K562 (cell line): Measurements from ENCODE around the gene TSPAN3. TPM values are rescaled to one million over a fixed set of nuclear protein-coding genes. Genes with fewer than 3 reads are reported as not detected.

ENCODE experiments used
- ATF2 ChIP-seq: sonication (generic); formaldehyde crosslinking; IDR thresholded peaks from 2 replicates; pipeline ENCODE4 v1.8.1; 2022; ENCODE audit warnings: missing genetic modification reagents
- BDP1 ChIP-seq: IDR thresholded peaks from 3 replicates; pipeline ENCODE4 v1.6.1; 2011; ENCODE audit not compliant: insufficient read length, insufficient read depth
- C11orf30 ChIP-seq: fragments of 450-650 bp; IDR thresholded peaks from 2 replicates; pipeline ENCODE4 v1.6.1; 2016; ENCODE audit warnings: low read depth, mild to moderate bottlenecking
- KLF6 ChIP-seq: fragments of 250-450 bp; sonication (Bioruptor Pico); IDR thresholded peaks from 2 replicates; pipeline ENCODE4 v1.4.0; 2020; ENCODE audit warnings: mild to moderate bottlenecking, moderate library complexity, borderline replicate concordance
- PCBP2 ChIP-seq: fragments of 200-400 bp; formaldehyde crosslinking; IDR thresholded peaks from 2 replicates; pipeline ENCODE4 v1.6.1; 2018; ENCODE audit warnings: low read length, low read depth, mild to moderate bottlenecking, moderate library complexity; ENCODE audit not compliant: poor library complexity, severe bottlenecking
- POLR2B ChIP-seq: fragments of 450-650 bp; IDR thresholded peaks from 2 replicates; pipeline ENCODE4 v1.6.1; 2018; ENCODE audit warnings: low read depth; ENCODE audit not compliant: partially characterized antibody
- REST ChIP-seq, 2 experiments: fragments of 450-650 bp; formaldehyde crosslinking in 1 of 2; IDR thresholded peaks; 2 replicates each; pipeline versions ENCODE4 v1.4.0 to v1.6.1; 2014 to 2020; ENCODE audit warnings: mild to moderate bottlenecking in 2 of 2, borderline replicate concordance in 1 of 2, low read depth in 1 of 2
- ZFX ChIP-seq: sonication (generic); formaldehyde crosslinking; IDR thresholded peaks from 2 replicates; pipeline ENCODE4 v1.8.0; 2022; ENCODE audit warnings: mild to moderate bottlenecking, missing genetic modification reagents, moderate library complexity
- ZKSCAN3 ChIP-seq: fragments of 250-450 bp; sonication (Bioruptor Pico); IDR thresholded peaks from 2 replicates; pipeline ENCODE4 v1.4.0; 2020
- polyA plus RNA-seq, 8 experiments: library from polyadenylated mRNA; depleted of rRNA in 4 of 8; stranded (reverse) in 5 of 8; unstranded in 3 of 8; fragments of >200 nt; fragmentation: Nextera tagmentation in 2 of 8; fragmentation: Illumina TruSeq in 1 of 8; extraction: Ambion mirVana in 2 of 8; extraction: Trizol in 1 of 8; gene quantifications; 2 replicates each; pipeline versions ENCODE4 v1.2.1 to v1.2.3, GENCODE V29; 2011 to 2014; ENCODE audit warnings: inconsistent platforms in 1 of 8, missing spikeins in 1 of 8
- total RNA-seq, 7 experiments: library from RNA; depleted of rRNA in 6 of 7; stranded (reverse); fragments of >200 nt in 6 of 7; fragmentation: Illumina TruSeq in 2 of 7; extraction: Trizol in 2 of 7; gene quantifications; 2 replicates each; pipeline versions ENCODE4 v1.2.1 to v1.2.3, GENCODE V29; 2011 to 2021; ENCODE audit warnings: low replicate concordance in 1 of 7

The TSPAN3 gene
- total and polyA plus RNA-seq, 9 of the 15 experiments (the other 6 are each of a cell fraction or from before 2014, with no cell fraction given), result 14.3 to 144 (median 71.1) TPM

GRCh38 chr15:77070495-77071304 is at the start of gene TSPAN3 (continued):
- TF ChIP-seq BDP1, result no peak
- no peak for TF ChIP-seq C11orf30
- no peak for TF ChIP-seq ATF2 (CRISPR knock-in tag)
- peak; percentile 88 for TF ChIP-seq ZFX (CRISPR knock-in tag)
- TF ChIP-seq ZKSCAN3 (CRISPR knock-in tag), result no peak
- TF ChIP-seq POLR2B, result no peak
- TF ChIP-seq PCBP2, result no peak
- TF ChIP-seq REST (IDR thresholded peaks at IDR 0.05; ENCODE audit: borderline replicate concordance), result no peak
- no peak for TF ChIP-seq REST (CRISPR knock-in tag; IDR thresholded peaks at IDR 0.05; ENCODE audit: low read depth)
- no peak for TF ChIP-seq KLF6
